GM12864 (cell line): Measurements from ENCODE around the gene LAMB1.

Experiments
- DNase-seq: peaks from one replicate; pipeline ENCODE4 v3.0.0-alpha.2; 2011; ENCODE audit warnings: low read depth
- H3K4me3 ChIP-seq: 2 replicates; pipeline ENCODE4 v1.5.1; 2011; ENCODE audit warnings: mild to moderate bottlenecking, low read depth, low read length, control low read depth
- TF ChIP-seq, protein P1 (sequence below): IDR thresholded peaks from 2 replicates; pipeline ENCODE4 v1.5.1; 2011; ENCODE audit warnings: low read depth, mild to moderate bottlenecking, moderate library complexity, low read length, control low read depth, inconsistent platforms; ENCODE audit errors: missing control alignments

Gene LAMB1

DNA sequence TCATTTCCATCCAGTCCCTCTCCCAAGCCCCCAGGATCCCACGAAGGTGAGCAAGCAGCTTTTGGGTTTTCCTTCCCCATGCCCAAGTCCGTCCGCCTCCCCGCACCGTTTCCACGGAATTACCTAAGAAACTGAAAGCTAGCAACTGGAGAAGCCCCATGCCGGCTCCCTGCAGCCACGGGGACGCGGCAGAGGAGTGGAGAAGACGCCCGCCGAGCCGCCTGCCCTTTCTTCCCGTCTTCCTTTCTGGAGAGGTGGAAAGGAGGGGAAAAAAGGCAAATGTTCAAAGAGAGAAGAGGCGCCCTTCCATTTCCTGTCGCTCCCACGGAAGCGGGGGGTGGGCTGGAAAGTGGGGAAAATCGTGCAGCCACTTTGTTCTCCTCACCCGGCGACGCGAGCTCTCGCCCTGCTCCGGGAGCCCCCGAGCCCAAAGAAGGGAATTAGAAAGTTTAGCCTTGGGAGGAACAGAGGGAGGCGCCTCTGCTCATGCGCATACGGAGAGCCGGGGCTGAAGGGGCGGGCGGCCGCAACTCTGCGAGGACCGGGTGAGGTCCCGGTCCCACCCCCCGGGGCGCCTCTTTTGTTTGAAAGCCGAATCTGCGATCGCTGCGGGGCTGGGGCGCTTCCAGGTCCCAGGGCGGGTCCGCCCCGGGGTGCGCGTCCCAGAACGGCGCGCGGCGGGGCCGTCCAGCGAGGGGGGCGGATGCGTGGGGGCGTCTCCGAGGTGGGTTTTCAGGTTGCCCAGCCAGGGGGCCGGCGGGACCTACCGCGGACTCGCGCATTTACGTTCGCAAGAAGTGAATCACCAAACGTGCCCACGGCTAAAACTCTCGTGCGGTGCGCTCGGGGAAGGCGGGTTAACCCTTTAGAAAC is at the start of gene LAMB1:
Gene LAMB1, minus strand, starts transcription at position 436 of the 873 bp plus-strand sequence. Its CDS starts 276 bp downstream, at position 160.
- no peak for DNase-seq
- TF ChIP-seq, protein P1, sequence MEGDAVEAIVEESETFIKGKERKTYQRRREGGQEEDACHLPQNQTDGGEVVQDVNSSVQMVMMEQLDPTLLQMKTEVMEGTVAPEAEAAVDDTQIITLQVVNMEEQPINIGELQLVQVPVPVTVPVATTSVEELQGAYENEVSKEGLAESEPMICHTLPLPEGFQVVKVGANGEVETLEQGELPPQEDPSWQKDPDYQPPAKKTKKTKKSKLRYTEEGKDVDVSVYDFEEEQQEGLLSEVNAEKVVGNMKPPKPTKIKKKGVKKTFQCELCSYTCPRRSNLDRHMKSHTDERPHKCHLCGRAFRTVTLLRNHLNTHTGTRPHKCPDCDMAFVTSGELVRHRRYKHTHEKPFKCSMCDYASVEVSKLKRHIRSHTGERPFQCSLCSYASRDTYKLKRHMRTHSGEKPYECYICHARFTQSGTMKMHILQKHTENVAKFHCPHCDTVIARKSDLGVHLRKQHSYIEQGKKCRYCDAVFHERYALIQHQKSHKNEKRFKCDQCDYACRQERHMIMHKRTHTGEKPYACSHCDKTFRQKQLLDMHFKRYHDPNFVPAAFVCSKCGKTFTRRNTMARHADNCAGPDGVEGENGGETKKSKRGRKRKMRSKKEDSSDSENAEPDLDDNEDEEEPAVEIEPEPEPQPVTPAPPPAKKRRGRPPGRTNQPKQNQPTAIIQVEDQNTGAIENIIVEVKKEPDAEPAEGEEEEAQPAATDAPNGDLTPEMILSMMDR = no peak
- H3K4me3 ChIP-seq = no peak within 1 kb of the TSS

DNA sequence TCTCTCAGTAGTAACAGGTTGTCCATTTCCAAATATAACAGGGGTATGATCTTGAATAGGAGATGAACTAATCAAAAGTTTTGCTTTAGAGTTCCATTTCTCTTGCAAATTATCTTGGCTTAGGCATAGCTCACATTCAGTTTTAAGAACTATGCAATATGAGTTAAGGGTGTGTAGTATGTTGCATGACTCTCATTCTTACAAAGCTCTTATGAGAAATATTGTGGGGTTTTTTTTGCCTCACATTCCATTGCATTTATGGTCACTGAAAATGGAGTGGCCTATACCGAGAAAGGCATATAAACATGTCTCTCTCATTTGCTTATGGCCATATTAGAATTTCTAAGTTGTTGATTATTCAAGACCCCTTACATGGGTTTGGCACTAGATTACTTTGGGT is 48.5 kb upstream of the LAMB1 start:
- TF ChIP-seq, protein P1 = no peak
- DNase-seq = no peak

DNA sequence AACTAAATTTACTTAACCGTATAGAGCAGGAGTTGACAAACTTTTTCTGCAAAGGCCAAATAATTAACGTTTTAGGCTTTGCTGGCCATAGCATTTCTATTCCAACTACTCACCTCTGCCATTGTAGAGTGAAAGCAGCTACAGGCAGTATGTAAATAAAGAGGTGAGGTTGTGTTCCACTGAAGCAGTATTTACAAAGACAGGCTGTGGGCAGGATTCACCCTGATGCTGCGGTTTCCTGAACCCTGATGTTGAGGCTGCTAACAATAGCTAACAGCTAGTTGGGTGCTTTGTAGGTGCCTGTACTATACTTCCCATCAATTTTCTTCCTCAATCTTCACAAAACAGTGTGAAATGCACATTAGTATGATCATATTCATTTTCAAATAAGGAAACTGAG is 47.0 kb upstream of the LAMB1 start:
- H3K4me3 ChIP-seq = no peak overlapping the region
- no peak for DNase-seq
- TF ChIP-seq, protein P1 = no peak

More for the DNA sequence above, 48.5 kb upstream of the LAMB1 start:
- no peak overlapping the region for H3K4me3 ChIP-seq

DNA sequence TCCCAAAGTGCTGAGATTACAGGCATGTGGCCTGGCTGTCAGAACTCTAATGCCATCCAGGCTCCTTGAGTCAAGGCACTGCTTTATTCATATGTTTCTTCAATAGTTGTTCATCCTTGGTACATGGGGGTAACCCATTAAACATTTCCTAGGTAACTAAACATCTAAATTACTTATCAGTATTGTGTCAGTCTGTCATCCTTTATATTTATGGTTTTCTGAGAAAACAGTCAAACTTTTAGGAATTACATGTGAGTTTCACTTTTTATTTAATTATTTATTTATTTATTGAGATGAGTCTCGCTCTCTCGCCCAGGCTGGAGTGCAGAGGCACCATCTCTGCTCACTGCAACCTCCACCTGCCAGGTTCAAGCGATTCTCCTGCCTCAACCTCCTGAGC is 45.5 kb upstream of the LAMB1 start:
- TF ChIP-seq, protein P1 = no peak

DNA sequence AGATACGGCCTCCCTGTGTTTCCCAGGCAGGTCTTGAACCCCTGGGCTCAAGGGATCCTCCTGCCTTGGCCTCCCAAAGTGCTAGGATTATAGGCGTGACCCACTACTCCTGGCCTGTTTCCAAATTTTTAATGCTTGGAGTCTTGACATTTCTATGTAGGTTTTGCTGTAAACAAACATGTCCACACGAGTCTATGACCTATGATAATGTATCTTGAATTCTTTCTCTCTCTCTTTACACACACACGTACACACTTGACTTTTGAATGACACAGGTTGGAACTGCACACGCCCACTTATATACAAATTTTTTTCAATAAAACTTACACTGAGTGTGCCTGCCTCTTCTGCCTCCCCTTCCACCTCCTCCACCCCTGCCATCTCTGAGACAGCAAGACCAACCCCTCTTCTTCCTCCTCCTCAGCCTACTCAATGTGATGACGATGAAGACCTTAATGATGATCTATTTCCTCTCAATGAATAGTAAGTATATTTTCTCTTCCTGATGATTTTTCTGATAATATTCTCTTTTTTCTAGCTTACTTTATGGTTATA is 44.1 kb upstream of the LAMB1 start:
- no peak overlapping the region for H3K4me3 ChIP-seq
- TF ChIP-seq, protein P1 = no peak
- DNase-seq = no peak

More for the DNA sequence above, 45.5 kb upstream of the LAMB1 start:
- no peak for DNase-seq
- no peak overlapping the region for H3K4me3 ChIP-seq

DNA sequence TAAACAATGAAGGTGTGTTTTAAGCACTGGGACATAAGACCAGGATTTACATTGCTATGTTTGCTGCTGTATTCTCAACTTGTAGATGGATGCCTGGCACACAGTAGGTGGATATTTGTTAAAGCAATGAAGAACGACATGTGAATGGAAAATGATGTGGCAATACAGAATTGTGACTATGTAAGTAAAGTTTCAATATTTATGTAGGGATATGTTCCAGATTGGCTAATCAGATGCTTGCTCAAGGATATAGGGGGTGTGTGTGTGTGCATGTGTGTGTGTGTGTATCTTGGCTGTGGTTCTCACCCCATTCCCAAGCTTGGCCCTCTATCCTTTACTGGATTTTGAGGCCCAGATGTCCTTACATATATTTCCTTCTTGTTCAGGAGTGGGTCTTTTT is 42.7 kb upstream of the LAMB1 start:
- DNase-seq = no peak
- H3K4me3 ChIP-seq = no peak overlapping the region
- TF ChIP-seq, protein P1 = no peak
